HG03520 (cell line): ENCODE data around the gene CBX4.

Experiments used
- ATAC-seq: cut with Tn5 transposase; IDR thresholded peaks from one replicate; pipeline ENCODE4 v1.9.1; 2021; ENCODE audit warnings: mild to moderate bottlenecking, moderate library complexity; ENCODE audit not compliant: unreplicated experiment

The CBX4 gene

DNA sequence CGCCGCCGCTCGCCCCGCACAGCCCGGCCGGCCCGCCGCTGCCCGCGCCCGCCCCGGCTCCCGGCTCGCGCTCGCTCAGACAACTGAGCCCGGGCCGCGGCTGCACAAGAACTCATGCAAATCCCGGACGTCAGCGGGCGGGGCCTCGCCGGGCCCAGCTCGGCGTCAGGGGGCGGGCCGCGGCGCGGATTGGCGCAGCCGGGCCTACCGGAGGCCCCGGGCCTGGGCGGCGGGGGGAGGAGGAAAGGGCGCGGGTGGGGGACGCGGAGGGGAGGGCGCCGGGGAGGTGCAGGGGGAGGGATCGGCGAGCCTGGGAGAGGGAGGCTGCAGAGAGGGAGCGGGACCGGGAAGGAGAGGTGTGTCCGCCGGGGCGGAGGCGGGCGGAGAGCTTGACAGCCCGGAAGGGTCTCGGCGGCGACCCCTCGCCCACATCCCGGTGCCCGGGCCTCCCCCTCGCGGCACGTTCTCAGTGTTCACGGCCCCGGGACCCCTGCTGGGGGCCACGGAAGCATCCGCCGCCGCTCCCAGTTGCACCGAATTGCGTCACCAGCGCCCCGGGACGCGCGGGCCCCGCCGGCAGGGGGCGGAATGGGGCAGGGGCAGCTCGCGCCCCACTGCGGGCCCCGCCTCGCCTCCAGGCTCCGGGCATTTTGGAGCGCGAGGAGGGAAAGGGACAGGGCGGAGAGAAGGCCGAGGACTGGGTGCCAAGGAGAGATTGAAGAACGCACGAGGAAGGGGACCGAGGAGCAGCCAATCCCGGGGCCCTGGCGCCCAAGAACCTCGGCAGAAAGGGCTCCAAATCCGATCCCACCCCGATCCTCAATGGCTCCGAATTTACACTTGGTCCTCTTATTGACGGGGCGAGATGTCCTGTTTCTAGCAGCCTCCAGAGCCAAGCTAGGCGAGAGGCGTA is at the start of gene CBX4:
TSS of gene CBX4 (minus strand) at position 85 of the 913 bp plus-strand sequence. CDS start 189 bp downstream, outside the sequence.
- peak; percentile 41 for ATAC-seq

DNA sequence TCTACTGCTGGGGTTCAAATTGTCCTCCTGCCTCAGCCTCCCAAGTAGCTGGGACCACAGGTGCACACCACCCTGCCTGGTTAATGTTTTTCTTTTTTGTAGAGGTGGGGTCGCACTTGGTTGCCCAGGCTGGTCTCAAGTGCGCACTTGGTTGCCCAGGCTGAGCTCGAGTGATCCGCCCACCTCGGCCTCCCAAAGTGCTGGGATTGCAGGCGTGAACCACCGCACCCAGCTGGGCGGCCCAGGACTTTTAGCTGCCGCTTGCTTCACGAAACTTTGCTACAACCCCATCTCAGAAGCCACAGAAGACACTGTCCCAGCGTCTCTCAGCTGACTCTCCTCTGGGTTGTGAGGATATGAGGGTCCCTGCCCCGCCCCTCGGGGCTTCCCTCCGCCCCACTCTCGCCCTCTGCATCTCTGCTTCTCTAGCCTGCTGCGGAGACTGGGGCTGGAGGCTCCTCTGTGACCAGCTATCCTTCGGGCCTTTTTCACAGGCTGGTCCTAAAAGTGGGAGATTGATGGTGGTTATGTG is 48.8 kb upstream of the CBX4 start:
- ATAC-seq, result no peak

DNA sequence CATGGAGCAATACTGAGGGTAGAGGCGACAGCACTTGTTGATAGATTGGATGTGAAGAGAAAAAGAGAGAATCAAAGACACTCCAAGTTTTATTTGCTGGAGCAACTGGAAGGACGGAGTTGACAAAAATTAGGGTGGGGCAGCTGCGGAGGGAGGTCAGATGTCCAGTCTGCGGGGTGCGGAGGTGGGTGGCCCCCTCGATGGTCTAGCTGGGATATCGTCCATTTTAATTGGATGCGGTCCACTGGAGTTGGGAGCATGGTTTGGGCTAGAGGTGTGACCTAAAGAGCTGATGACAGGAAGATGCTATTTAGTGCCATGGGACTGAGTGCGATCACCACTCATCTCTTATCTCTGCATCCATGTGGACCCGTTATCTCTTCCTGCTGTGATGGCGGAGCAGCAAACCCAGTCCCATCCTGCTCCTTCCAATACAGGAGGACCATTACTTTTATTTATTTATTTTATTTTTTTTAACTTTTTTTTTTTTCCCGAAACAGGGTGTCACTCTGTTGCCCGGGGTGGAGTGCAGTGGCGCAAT is 48.3 kb upstream of the CBX4 start:
- no peak for ATAC-seq

DNA sequence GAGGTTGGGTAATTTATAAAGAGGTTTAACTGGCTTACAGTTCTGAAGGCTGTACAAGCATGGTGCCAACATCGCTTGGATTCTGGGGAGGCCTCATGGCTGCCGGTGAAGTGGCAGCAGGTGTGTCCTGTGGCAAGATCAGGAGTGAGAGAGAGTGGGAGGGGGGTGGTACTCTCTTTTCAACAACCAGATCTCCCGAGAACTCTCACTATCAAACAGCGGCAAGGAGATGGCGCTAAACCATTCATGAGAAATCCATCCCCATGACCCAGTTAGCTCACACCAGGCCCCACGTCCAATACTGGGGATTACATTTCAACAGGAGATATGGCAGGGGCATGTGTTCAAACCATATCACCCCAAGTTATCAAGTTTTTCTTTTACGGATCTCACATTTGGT is 44.0 kb upstream of the CBX4 start:
- ATAC-seq, result no peak

DNA sequence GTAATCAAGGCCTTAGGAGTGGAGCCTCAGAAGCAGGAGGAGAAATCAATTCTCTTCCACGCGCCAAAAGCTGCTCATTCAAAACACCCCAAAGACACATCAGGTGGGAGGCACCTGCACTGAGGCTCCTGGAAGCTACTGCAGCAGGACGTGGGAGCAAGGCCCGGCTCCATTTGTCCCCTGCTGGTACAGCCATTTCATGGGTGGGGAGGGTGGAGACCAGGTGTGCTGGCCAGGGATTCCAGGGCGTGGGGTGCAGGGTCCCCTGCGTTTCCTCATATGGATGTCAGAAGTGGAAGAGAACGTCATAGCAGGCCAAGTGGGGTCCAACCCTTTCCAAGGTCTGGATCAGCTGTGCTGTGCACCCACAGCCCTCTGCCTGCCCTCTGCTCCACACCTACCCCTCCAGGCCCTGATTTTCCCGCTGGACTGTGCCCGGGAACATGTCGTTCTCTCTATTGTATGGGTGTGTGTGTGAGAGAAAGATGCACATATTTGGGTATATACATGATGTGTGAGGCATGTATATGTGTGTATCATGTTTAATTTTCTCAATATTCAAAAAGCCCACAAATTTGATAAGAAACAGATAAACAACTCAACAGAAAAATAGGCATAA is 39.2 kb upstream of the CBX4 start:
- no peak for ATAC-seq

DNA sequence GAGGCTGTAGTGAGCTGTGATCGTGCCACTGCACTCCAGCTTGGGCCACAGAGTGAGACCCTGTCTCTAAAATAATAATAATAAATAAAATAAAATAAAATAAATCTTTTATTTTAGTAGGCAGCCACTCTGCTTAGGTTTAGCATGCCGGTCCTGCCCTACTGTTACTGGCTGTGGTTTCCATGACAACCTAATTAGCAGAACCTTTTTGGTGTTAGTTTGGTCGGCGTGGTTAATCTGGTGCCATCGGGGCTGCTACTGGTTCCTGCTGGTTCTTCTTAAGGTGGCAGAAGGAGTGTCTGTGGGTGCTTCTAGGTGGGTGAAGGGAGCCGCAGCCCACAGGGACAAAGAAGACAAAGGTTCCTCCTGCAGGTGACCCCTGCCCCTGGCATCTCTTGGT is 37.8 kb upstream of the CBX4 start:
- no peak for ATAC-seq

DNA sequence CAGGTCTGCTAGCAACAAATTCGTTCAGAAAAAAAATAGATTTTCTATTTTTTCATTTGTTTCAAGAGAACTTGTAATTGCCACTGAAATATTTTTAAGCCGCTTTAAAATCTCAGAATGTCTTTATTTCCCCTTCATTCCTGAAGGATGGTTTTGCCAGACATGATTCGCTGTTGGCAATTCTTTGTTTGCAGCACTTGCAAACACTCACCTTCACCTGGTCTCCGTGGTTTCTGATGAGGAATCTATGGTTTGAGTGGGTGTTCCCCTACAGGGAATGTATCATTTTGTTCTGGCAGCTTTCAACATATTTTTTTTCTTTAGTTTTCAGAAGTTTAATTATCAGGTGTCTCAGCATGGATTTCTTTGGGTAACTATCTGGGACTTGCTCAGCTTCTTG is 36.3 kb upstream of the CBX4 start:
- ATAC-seq, result no peak

DNA sequence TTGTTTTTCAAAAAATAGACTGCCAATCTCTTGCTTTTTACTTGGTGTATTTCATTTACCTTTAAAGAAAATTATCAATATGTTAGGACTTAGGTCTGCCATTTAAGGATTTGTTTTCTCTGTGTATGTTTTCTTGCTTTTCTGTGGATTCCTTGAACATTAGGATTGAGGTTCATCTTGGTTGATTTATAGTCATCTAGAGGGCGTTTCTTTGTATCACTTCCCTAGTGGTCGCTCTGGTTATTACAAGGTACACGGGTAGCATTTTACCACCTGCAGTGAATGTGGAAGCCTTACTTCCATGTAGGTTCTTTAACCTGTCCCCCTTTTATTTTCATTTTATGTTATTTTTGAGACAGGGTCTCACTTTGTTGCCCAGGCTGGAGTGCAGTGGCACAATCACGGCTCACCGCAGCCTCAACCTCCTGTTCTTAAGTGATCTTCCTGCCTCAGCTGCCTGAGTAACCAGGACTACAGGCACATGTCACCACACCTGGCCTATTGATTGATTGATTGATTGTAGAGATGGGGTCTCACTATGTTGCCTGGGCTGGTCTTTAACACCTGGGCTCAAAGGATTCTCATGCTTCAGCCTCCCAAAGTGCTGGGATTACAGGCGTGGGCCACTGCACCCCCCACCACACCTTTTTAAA is 35.2 kb upstream of the CBX4 start:
- no peak for ATAC-seq

DNA sequence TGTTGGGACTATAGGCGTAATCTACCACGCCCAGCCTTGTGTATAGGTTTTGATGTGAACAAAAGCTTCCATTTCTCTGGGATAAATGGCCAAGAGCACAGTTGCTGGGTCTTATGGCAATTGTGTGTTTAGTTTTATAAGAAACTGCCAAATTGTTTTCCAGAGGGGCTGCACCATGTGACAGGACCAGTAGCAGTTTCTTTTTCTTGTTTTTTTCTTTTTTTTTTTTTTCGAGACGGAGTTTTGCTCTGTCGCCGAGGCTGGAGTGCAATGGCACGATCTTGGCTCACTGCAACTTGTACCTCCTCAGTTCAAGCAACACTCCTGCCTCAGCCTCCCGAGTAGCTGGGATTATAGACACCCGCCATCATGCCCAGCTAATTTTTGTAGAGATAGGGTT is 34.3 kb upstream of the CBX4 start:
- no peak for ATAC-seq

DNA sequence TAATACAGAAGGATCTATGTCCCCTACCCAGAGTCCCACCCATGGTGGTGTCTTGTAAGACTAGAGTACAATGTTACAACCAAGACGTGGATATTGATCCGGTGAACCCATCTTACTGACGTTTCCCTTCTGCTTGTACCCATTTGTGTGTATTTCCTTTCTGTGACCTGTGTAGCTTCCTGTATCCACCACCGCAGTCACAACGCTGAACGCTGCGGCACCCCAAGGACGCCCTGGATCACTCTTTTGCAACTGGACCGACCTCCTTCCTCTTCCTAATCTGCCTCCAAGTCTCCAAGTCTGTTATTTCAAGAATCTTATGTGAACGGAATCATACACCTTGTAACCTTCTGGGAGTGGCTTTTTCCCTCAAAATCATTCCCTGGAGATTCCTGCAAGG is 33.5 kb upstream of the CBX4 start:
- no peak for ATAC-seq

DNA sequence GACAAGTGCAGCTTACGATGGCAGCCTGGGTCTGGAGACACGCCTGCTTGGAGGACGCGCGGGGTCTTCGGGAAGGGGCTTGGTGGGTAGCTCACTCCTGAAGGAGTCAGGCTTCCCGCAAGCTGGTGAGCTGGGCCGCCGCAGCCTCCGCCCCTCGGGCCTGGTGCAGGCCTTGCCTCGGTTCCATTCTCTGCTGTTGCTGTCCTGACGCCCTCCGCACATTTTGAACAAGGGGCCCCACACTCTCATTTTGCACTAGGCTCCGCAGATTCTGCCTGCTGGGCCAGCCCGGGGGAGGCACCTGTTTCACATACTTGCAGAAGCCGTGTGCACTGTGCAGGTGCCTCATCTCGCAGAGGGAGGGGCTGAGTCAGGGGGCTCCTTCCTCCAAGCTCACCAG is 31.9 kb upstream of the CBX4 start:
- ATAC-seq, result no peak

DNA sequence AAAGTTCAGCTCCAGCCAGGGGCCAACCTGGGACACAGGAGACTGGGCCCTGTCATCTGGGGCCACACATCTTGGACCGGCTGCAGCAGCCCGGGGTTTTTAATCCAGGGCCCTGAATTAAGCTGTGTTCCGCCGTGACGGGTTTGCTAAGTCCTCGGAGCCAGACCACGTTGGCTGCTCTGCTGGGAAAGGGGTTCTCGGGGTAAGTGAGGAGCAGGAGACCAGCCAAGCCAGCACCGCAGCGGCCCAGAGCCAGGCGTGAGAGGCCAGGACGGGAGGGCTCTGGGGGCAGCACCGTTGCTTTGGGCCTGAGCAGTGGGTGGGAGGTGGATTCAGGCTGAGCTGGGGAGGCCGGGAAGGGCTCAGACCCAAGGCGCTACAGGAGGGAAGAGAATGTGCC is 31.3 kb upstream of the CBX4 start:
- no peak for ATAC-seq

DNA sequence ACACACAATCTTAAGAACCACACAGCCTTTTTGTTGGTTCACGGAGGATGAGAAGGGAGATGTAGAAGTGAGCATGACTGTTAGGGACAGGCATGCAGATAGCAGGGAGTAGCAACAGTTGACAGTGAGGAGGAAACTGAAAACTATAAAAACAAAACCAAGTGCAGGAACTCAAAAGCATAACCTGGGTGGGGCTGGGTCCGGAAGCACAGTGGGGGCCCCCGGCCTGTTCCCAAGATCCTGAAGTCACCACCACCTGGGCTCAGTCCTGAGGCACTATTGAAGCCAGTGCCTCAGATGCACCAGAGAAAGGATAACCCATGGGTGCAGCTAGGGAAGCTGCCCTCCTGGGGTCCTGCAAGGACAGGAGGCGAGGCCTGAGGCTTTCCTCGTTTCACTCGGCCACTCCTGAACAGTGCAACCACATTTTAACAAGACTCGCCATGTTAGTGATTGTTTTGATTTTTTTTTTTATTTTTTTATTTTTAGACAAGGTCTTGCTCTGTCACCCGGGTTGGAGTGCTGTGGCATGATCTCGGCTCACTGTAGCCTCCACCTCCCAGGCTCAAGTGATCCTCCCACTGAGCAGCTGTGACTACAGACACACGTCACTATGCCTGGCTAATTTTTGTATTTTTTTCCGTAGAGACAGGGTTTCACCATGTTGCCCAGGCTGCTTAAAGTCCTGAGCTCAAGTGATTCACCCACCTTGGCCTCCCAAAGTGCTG is 27.7 kb upstream of the CBX4 start:
- no peak for ATAC-seq

DNA sequence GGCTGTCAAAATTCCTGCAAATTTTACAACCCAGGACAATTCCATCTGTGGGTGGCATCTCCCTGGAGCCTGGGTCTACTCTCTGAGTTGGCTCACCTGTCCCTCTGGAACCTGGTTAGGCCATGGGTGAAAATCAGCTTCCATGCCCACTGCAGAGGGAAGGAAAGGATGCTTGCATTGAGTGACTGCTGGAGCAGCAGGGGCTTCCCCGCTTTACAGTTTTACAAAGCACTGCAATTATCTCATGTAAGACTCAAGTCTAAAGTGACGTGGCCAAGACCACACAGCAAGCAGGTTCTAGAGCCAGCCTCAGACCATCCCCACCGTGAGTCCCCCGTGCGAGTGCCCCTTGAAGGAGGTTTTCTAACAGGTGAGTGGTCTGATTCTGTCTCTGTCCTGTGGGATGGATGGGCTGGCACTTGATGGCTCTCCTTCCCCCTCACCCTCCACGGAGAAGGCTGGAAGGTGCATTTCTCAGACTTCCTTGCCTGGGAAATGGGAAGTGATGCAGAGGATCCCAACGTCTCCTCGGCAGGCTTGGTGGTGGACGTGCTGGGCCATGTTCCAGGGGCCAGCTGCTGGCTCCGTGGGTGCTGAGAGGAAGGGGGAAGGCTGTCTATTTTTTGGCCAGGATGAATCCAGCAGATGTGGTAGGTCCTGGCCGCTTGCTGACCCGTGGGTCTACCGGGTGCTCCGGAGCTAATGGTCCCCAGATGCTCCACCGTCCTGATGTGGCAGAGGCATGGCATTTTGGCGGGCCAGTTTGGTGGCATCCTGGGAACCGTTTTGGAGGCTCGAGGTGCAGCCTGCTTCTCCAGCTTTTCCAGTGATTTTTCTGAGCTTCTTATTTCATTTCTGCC is 26.3 kb upstream of the CBX4 start:
- no peak for ATAC-seq

DNA sequence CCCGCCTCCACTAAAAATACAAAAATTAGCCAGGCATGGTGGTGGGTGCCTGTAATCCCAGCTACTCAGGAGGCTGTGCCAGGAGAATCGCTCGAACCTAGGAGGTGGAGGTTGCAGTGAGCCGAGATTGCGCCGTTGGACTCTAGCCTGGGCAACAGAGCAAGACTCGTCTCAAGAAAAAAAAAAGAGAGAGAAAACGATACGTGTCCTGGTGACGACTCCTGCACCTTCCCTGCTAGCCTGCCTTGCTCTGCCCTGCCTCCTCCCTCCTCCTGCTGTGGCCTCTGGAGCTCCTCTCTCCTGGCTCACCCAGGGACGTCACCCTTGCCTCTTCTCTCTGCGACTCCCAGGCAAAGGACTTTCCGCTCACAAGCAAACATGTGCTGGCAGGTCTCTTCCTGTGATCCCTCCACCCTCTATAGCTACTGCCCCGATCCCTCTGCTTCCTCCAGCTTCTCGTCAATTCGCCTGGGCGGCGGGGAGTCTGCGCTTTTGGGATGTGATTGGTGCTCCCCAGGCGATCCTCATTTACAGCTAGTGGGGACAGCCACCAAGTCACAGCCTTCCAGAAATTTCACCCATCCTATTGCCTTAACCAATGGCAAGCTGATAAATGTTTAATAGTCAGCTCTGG is 25.5 kb upstream of the CBX4 start:
- no peak for ATAC-seq

DNA sequence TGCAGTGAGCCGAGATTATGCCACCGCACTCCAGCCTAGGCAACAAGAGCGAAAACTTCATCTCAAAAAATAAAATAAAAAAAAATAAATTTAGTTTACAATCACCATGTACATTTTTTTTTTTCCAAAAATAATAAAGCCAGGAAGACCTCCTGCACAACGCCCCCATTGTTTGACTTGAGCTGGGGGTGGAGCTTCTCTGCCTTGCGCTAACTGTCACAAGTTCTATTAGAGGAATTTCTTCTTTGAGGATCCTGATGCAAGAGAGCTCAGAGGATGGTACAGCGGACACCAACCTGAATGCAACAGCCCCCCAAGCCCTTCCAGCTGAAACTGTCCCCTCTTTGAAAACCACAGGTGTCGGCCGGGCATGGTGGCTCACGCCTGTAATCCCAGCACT is 24.9 kb upstream of the CBX4 start:
- ATAC-seq, result no peak

DNA sequence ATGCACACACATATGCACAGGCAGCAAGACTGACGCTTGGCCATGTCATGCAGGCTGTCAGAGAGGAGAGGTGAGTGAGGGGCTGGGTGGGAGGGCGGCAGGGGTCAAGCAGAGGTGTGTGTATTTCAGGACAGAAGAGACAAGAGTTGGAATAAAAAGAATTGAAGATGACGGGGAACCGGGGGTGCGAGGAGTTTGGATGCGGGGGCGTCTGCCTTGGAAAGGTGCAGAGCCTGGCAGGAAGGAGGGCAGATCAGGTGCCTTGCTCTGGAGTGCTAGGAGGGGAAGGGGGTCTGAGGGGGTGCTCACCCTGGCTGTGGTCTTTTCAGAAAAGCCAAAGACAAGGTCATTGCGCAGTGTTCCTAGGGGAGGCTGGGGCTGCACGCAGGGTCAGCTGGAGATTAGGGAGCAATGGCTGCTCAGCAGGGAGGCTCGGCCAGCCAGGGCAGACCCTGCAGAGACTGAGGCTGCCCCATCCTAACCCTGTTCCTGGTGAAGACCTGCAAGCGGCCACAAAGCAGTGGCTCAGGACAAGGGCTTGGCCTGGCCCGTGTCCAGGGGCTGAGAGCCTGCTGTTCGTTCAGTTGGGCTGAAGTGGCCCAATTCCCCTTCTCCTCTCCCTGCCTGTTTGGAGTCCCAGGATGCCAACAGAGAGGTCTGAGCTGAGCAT is 23.7 kb upstream of the CBX4 start:
- ATAC-seq, result no peak

DNA sequence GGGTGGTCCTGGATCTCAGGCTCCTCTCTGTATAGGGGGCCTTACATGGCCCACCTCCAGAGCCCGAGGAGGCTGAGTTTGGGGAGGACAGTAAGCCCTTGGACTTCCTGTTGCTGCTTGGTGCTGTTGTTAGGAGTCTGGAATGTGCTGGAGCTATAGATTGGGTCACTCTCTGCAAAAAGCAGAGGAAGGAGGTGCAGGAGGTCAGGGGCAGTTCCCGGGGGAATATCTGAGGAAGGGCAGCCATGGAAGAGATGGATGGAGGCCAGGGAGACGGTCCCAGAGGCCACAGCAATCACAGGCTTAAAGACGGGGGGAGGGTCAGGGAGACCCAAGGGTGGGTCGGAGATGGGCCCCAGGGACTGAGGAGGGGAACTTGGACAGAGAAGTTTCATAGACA is 23.0 kb upstream of the CBX4 start:
- ATAC-seq, result no peak
